NCI-H187 treated with DMSO at 0.1 percent for 48 hours (cell line): ENCODE results near the gene AXIN1.

Experiments used
- DNase-seq: peaks from one replicate; lab custom pipeline; 2025; lab: John Stamatoyannopoulos, UW

Gene AXIN1

GRCh38 chr16:240559-240958 lies 112.0 kb downstream of the AXIN1 start:
- DNase-seq, result no peak

- no peak for DNase-seq
These were observed 112.6 kb downstream of the AXIN1 start for GRCh38 chr16:239948-240277.
